ENCODE results near the gene NFKB1.

Gene NFKB1

DNA sequence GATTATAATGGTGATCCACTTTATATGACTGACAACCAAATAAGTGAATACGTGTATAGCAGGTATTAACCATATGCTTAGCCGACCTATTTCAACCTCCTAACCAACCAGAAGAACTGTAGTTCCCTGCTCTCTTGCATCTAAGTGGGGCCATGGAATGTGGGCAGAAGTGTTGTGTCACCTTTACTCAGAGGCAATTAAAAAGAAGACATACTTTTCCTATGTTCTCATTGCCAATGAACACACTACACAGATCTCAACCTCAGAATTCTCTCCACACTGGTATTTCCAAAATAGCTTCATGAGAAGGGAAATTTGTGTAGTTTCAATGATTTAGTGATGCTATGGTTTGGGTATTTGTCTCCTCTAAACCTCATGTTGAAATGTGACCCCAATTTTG, 3.2 kb upstream of the NFKB1 start:
- no peak for DNase-seq

DNA sequence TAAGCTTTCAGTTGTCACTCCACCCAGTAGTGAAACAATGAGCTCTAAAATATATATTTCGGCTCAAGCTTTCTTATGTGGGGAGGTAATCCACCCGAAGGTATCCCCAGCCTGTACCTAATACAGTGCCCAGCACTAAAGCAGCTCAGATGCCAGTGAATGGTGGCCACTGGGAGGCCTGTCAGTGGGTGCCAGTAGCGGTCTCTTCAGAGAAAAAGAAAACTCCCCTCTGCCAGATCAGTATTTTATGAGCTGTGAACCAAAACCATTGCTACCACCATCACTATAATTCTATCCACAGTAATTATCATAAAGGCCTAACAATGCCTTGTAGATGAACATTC, 835 bp upstream of the NFKB1 start:
- no peak for DNase-seq

- DNase-seq, result no peak
Observed at GRCh38 chr4:102501447-102501696, 213 bp downstream of the NFKB1 start.

GRCh38 chr4:102502543-102502818, 1.3 kb downstream of the NFKB1 start:
- DNase-seq, result no peak

DNA sequence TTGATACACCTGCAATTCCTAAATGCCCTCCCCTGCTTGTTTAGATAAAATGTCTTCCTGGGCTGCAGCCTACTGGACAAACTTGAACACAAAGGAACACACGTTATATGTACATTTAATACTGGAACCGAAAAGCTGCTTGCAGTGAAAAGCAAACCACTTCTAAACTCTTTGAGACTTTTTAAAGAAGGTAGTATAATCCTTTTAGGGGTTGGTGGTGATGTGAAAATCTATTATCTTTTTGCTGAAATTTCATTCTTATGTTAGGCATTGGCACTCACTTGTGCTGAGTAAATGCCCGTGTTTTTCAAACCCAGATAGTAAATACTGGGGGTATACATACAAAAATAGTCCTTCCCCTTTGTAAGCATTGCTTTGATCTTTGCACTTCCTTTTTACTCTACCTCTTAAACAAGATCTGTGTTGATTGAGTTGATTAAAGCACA, 2.2 kb downstream of the NFKB1 start:
- DNase-seq, result no peak

GRCh38 chr4:102503831-102504786, 3.0 kb downstream of the NFKB1 start:
- DNase-seq, result no peak

- no peak for DNase-seq
Observed at GRCh38 chr4:102504941-102505340, 3.8 kb downstream of the NFKB1 start.

GRCh38 chr4:102505708-102506107, 4.5 kb downstream of the NFKB1 start:
- DNase-seq, result no peak

GRCh38 chr4:102506523-102506922, 5.4 kb downstream of the NFKB1 start:
- DNase-seq, result no peak

GRCh38 chr4:102511830-102512605, 10.9 kb downstream of the NFKB1 start:
- no peak for DNase-seq

DNA sequence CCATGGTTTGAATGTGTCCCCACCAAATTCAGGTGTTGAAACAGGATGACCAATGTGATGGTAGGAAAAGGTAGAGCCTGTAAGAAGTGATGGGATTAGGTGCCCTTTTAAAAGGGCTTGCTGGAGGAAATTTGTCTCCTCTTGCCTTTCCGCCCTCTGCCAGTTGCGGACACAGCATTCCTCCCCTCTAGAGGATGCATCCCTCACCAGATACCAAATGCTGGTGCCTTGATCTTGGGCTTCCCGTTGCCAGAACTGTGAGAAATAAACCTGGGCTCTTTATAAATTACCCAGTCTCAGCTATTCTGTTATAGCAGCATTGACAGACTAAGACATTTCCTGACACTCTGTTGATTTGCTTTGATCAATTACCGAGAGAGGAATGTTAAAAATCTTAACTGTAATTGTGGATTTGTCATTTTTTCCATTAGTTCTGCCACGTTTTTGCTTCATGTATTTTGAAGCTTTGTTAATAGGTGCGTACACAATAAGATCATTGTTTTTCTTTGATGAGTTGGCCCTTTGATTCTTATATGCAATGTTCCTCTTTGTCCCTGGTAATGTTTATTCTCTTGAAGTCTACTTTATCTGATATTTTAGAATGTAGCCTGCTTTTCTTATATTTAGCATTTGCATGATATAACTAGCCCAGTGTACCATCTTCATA, 13.3 kb downstream of the NFKB1 start:
- DNase-seq, result no peak

DNA sequence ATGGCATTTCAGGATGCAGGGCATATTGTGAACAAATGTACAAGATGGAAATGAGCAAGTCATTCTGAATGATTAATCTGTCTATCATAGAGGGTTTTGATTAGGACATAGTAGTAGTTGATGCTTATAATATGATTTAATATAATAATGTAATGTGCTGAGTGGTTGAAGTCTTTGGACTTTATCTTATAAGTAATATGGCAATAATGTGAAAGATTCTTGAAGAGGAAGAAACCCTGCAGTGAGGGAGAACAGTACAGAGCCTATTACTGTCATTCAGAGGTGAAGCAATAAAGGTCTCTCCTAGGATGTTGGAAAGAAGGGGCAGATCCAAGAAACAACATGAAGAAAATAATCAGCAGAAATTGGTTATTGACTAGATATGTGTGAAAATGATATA, 16.6 kb downstream of the NFKB1 start:
- no peak for DNase-seq

DNA sequence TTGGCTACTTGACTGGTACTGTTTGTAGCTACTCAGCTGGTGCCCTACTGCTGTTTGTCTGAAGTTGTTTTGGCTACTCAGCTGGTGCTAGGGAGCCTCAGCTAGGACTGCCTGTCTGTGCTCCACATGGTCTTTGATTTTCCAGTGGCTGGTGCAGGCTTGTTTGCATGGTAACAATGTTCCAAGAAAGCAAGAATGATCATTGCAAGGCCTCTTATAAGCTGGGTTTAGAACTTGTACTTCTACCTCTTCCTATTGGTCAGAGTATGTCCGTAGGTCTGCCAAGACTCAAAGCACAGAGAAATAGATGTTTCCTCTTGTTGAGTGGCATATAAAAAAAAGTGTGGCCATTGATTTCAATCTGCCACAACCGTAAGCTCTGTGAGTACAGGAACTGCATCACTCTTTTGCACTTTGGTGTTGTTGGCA, 17.6 kb downstream of the NFKB1 start:
- DNase-seq, result no peak

- no peak for DNase-seq
Observed at GRCh38 chr4:102519925-102520324, 18.8 kb downstream of the NFKB1 start.

DNA sequence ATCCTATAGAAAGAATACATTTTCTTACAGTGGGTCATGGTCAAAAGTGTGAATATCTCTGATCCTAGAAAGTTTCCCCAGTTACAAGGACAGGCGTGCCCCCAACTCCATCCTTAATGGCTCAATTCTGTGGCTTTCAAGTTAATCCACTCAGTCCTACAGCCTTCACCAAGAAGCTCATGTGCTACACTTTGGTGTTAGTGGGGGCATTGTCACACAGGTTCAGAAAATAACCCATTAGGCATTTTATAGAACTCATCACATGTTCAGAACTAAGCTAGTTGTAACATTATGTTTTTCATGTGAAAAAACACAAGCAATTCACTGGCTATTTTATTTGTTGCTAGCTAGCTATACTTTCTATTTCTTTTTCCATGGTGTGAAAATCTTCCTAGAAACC, 20.4 kb downstream of the NFKB1 start:
- no peak for DNase-seq

- no peak for DNase-seq
Observed at GRCh38 chr4:102522031-102522440, 20.9 kb downstream of the NFKB1 start.

- DNase-seq, result no peak
Observed at GRCh38 chr4:102524691-102525090, 23.5 kb downstream of the NFKB1 start.

DNA sequence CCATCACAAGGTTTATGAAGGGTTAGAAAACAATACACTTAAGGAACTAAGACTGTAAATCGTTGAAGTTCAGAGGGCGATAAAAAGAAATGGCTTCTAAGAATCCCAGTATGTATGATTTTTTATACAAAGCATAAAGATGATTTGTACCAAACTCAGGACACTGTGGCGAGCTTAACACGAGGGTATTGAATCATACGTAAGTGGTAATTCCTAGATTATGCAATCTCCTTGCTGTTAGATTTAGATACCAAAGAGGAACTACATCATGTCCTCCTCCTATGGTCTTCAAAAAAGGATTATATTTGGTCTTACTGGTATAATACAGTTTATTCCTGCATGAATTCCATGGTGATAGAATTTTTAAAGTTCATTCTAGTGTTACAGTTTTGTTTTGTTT, 23.9 kb downstream of the NFKB1 start:
- no peak for DNase-seq

GRCh38 chr4:102525504-102525903, 24.3 kb downstream of the NFKB1 start:
- no peak for DNase-seq

DNA sequence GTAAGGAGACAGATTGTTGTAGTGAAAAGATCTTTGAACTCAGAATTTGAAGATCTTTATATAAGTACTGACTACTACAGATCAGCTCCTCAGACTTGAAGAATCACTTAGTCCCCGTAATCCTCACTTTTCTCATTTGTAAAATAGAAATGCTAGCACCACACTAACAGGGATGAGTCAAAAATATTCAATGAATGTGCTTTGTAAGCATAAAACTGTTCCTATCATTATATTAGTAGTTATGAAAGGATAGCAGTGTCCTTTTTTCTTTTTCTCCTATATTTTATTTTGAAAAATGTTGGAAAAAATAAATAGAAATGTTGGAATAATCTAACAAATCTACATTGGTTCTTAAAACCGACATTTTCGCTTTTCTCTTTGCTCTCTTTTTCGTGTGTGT, 25.4 kb downstream of the NFKB1 start:
- DNase-seq, result no peak

GRCh38 chr4:102527695-102528283, 26.6 kb downstream of the NFKB1 start:
- no peak for DNase-seq

DNA sequence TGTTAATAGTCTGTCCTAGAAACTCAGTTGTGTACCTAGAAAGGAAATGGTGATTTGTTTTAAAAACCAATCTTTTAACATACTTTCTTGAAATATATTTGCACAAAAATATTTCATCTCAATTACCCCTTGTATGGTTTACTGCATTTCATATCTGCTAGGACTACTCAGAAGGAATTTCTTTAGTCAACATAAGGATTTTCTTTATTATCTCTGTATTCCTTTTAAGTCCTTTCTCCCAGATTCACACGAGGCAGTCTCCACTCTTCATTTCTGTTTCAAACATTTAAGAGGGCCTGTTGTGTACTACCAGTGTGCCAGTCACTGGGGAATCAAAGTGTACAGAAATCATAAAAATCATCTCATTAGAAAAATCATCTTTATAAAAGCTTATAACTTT, 28.8 kb downstream of the NFKB1 start:
- no peak for DNase-seq

- no peak for DNase-seq
Observed at GRCh38 chr4:102530986-102531385, 29.8 kb downstream of the NFKB1 start.

GRCh38 chr4:102531462-102531861, 30.3 kb downstream of the NFKB1 start:
- DNase-seq, result no peak
